GM06990 (cell line): Measurements from ENCODE around the gene APOL2.

Experiments used
- DNase-seq: peaks from one replicate; pipeline ENCODE4 v3.0.0-alpha.2; 2011; ENCODE audit not compliant: insufficient read length; ENCODE audit errors: extremely low read depth
- H3K27me3 ChIP-seq: replicated peaks from 2 replicates; pipeline ENCODE4 v1.6.0; 2011; ENCODE audit warnings: low read length; ENCODE audit not compliant: control insufficient read depth, insufficient read depth
- H3K36me3 ChIP-seq: 2 replicates; pipeline ENCODE4 v1.5.1; 2011; ENCODE audit warnings: low read length; ENCODE audit not compliant: control insufficient read depth, insufficient read depth
- H3K4me3 ChIP-seq: replicated peaks from 2 replicates; pipeline ENCODE4 v1.5.1; 2011; ENCODE audit warnings: low read depth, mild to moderate bottlenecking, control low read depth, low read length
- CTCF ChIP-seq: IDR thresholded peaks from 2 replicates; pipeline ENCODE4 v1.5.1; 2011; ENCODE audit warnings: low read length, control low read depth, mild to moderate bottlenecking, inconsistent platforms; ENCODE audit not compliant: insufficient read depth, poor library complexity, severe bottlenecking

Gene APOL2

GRCh38 chr22:36285017-36285416 lies 45.7 kb upstream of the APOL2 start:
- no peak for DNase-seq
- H3K27me3 ChIP-seq, result no peaks in the 10 kb centered on the region
- no peak for TF ChIP-seq CTCF
- no peak overlapping the region for H3K4me3 ChIP-seq
- peaks cover 64% of the 10 kb centered on the region for H3K36me3 ChIP-seq

DNA sequence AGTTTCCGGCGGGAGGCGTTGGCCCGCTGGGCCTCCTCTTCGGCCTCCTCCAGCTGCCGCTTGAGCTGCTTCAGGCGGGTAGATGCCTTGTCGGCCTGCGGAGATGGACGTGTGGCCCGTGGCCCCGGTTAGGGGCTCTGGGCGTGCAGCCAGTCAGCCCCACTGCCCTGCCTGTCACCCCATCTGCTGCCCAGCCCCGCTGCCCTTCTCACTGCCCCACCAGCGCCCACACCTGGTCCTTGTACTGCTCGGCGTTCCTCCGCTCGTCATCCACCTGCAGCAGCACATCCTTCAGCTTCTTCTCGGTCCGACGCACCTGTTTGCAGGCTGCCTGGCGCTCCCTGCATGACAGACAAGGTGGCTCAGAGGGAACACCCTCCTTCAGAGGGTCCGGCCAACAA lies 44.8 kb upstream of the APOL2 start:
- H3K27me3 ChIP-seq, result no peaks in the 10 kb centered on the region
- no peak overlapping the region for H3K4me3 ChIP-seq
- H3K36me3 ChIP-seq, result peaks cover 56% of the 10 kb centered on the region
- TF ChIP-seq CTCF, result no peak
- DNase-seq, result no peak

- Histone ChIP-seq H3K27me3 (no peaks in the 10 kb centered on the region), H3K36me3 (peaks cover 44% of the 10 kb centered on the region), H3K4me3 (no peak overlapping the region)
- no peak for DNase-seq
- no peak for TF ChIP-seq CTCF
Observed at GRCh38 chr22:36282328-36282831, 43.1 kb upstream of the APOL2 start.

GRCh38 chr22:36281781-36282327 lies 42.5 kb upstream of the APOL2 start:
- Histone ChIP-seq H3K36me3 (peaks cover 41% of the 10 kb centered on the region), H3K4me3 (no peak overlapping the region), H3K27me3 (no peaks in the 10 kb centered on the region)
- DNase-seq, result no peak
- no peak for TF ChIP-seq CTCF

DNA sequence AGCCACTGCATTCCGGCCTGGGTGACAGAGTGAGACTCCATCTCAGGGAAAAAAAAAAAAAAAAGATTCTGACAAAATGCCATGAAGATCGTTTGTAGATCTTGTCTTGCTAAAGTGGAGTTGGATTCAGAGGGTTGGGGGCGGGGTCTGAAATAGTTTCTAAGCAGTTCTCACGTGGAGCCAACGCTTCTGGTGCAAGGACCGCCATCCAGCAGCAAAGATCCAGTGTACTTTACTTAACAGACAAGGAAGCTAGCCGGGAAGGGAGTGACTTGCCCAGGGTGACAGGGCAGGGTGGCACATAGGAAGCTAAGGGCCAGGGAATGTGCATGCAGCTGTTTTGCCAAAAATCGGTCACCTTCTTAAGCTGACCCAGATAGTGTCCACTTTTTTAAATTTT lies 41.1 kb upstream of the APOL2 start:
- Histone ChIP-seq H3K4me3 (no peak overlapping the region), H3K27me3 (no peaks in the 10 kb centered on the region), H3K36me3 (peaks cover 28% of the 10 kb centered on the region)
- DNase-seq, result no peak
- no peak for TF ChIP-seq CTCF

GRCh38 chr22:36279219-36279666 lies 39.9 kb upstream of the APOL2 start:
- Histone ChIP-seq H3K27me3 (no peaks in the 10 kb centered on the region), H3K4me3 (no peak overlapping the region), H3K36me3 (peaks cover 17% of the 10 kb centered on the region)
- TF ChIP-seq CTCF, result no peak
- no peak for DNase-seq
